ENCODE data around the gene SCLT1.

The SCLT1 gene

GRCh38 chr4:128837679-128838078 lies 255.7 kb downstream of the SCLT1 start:
- H3K4me3 ChIP-seq (ENCODE audit: low read depth, low read length) = no peak overlapping the region
- TF ChIP-seq, protein P1, sequence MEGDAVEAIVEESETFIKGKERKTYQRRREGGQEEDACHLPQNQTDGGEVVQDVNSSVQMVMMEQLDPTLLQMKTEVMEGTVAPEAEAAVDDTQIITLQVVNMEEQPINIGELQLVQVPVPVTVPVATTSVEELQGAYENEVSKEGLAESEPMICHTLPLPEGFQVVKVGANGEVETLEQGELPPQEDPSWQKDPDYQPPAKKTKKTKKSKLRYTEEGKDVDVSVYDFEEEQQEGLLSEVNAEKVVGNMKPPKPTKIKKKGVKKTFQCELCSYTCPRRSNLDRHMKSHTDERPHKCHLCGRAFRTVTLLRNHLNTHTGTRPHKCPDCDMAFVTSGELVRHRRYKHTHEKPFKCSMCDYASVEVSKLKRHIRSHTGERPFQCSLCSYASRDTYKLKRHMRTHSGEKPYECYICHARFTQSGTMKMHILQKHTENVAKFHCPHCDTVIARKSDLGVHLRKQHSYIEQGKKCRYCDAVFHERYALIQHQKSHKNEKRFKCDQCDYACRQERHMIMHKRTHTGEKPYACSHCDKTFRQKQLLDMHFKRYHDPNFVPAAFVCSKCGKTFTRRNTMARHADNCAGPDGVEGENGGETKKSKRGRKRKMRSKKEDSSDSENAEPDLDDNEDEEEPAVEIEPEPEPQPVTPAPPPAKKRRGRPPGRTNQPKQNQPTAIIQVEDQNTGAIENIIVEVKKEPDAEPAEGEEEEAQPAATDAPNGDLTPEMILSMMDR (IDR thresholded peaks at IDR 0.05; ENCODE audit: low read depth, low read length) = no peak
- DNase-seq (ENCODE audit: low read depth, low spot score) = no peak
- in situ Hi-C loops (cut with HindIII; ENCODE audit: low sequenced_read_pairs) = no loop called here

DNA sequence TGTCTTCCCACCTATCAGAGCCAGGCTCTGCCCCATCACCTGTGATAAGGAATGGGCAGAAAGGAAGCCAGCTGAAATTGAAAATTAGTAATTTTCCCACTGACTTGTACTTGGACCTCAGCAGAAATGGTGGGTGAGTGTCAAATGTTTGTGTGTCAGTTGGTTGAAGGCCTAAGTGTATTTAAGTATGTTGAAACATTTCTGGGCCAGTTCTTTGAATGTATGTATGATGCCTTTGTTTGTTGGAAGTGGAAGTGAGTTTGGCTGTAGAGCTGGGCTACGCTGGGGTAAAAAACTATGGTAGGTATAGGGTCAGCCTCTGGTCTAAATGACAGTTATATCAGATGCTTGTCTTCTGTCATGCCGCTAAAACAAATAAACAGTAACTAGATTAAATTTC lies 256.1 kb downstream of the SCLT1 start:
- in situ Hi-C loops (cut with HindIII; ENCODE audit: low sequenced_read_pairs) = no loop called here
- DNase-seq (ENCODE audit: low read depth, low spot score) = no peak
- TF ChIP-seq, protein P1 (IDR thresholded peaks at IDR 0.05; ENCODE audit: low read depth, low read length) = no peak
- no peak overlapping the region for H3K4me3 ChIP-seq (ENCODE audit: low read depth, low read length)

GRCh38 chr4:128835498-128836222 lies 257.7 kb downstream of the SCLT1 start:
- in situ Hi-C loops (cut with HindIII; ENCODE audit: low sequenced_read_pairs) = no loop called here
- TF ChIP-seq, protein P1 (IDR thresholded peaks at IDR 0.05; ENCODE audit: low read depth, low read length) = no peak
- H3K4me3 ChIP-seq (ENCODE audit: low read depth, low read length) = no peak overlapping the region
- no peak for DNase-seq (ENCODE audit: low read depth, low spot score)

All from astrocyte of the spinal cord (primary cell).